Glomerular endothelial cell (primary cell): ENCODE results near the gene TMCC2. TPM values are rescaled to one million over a fixed set of nuclear protein-coding genes. Genes with fewer than 3 reads are reported as not detected.

Experiments
- DNase-seq: peaks from one replicate; pipeline ENCODE4 v3.0.0-alpha.2; 2011; ENCODE audit warnings: low read depth, low spot score; ENCODE audit errors: extremely low read depth
- total RNA-seq: library from RNA; depleted of rRNA; stranded (reverse); fragments of >200 nt; gene quantifications from 2 replicates; pipeline ENCODE4 v1.2.3, GENCODE V29; 2015

The TMCC2 gene
- total RNA-seq, 1 donor from 2014 or later = 5.3 TPM

GRCh38 chr1:205319081-205320018 lies 91.6 kb downstream of the TMCC2 start:
- DNase-seq = no peak

- no peak for DNase-seq
These were observed 93.6 kb downstream of the TMCC2 start, which contains the start of gene NUAK2 for GRCh38 chr1:205321162-205321958. TSS of gene NUAK2 (minus strand) at chr1:205321745. CDS start at chr1:205321628, 117 bp downstream.

- DNase-seq = no peak
These were observed 94.2 kb downstream of the TMCC2 start for GRCh38 chr1:205321959-205322283.

Other genes with a start within 250 kb of the TMCC2 start
- not detected in 2 replicates for gene CNTN2, start 184.7 kb upstream of the TMCC2 start, total RNA-seq
- gene TMEM81, start 143.5 kb upstream of the TMCC2 start, total RNA-seq = 0.39 and 2.3 TPM in 2 replicates
- gene RBBP5, start 106.0 kb upstream of the TMCC2 start, total RNA-seq = 13.9 and 14.5 TPM in 2 replicates
- gene DSTYK, start 16.2 kb upstream of the TMCC2 start, total RNA-seq = 7.4 and 10.3 TPM in 2 replicates
- gene NUAK2, start 93.8 kb downstream of the TMCC2 start, total RNA-seq = 14.4 and 17.7 TPM in 2 replicates
- gene KLHDC8A, start 129.0 kb downstream of the TMCC2 start, total RNA-seq = 0.29 and 0.64 TPM in 2 replicates
- gene LEMD1, start 194.1 kb downstream of the TMCC2 start, total RNA-seq = not detected in 2 replicates
- not detected in 2 replicates for gene BLACAT1, start 228.1 kb downstream of the TMCC2 start, total RNA-seq